ENCODE measurements around the gene MMS22L. TPM values are rescaled to one million over a fixed set of nuclear protein-coding genes. Genes with fewer than 3 reads are reported as not detected.

Gene MMS22L
- total RNA-seq, 5 donors from 2014 or later (not counting 1 experiment from before 2014, with no cell fraction given): 10.2 to 14.0 (median 12.2) TPM

- 96% methylated on average over 8 of the region's 8 CpGs for WGBS (ENCODE audit: insufficient coverage)
Measured at GRCh38 chr6:97111243-97111642, 171.8 kb downstream of the MMS22L start.

GRCh38 chr6:97110626-97111025 lies 172.4 kb downstream of the MMS22L start:
- ChIA-PET CTCF (no interaction called here), POLR2A (no interaction called here)
- Mint-ChIP-seq H3K36me3 (peaks cover 25% of the 10 kb centered on the region), H3K27me3 (no peaks in the 10 kb centered on the region), H3K27ac (no peak overlapping the region), H3K9me3 (no peaks in the 10 kb centered on the region), H3K4me3 (no peak overlapping the region), H3K4me1 (peaks cover 0 to 12% (median 8%) of the 10 kb centered on the region in 3 donors)
- H3K27ac ChIP-seq (ENCODE audit: low read length): no peak overlapping the region
- ATAC-seq (replicated peaks in 1 of 4) (no peak), DNase-seq (no peak)
- H3K27me3 ChIP-seq (replicated peaks in 1 of 2; ENCODE audit: control insufficient read depth in 2 of 2, extremely low read depth in 1 of 2, insufficient read depth in 2 of 2, low read length in 1 of 2): no peaks in the 10 kb centered on the region
- H3K9me3 ChIP-seq: no peaks in the 10 kb centered on the region
- H3K36me3 ChIP-seq (ENCODE audit: control insufficient read depth in 2 of 2, extremely low read depth in 1 of 2, insufficient read depth in 1 of 2, low read length in 1 of 2): peaks cover 0 to 2% of the 10 kb centered on the region in 2 donors
- H3K4me3 ChIP-seq (ENCODE audit: control insufficient read depth in 1 of 2, extremely low read depth in 1 of 2, low read length in 1 of 2): no peak overlapping the region
- no peaks in the 10 kb centered on the region for H3K4me1 ChIP-seq (ENCODE audit: control insufficient read depth in 1 of 2, extremely low read depth in 1 of 2, insufficient read depth in 2 of 2, low read length in 2 of 2)
- 27% methylated on average over 4 of the region's 6 CpGs for WGBS (ENCODE audit: insufficient coverage)

More at GRCh38 chr6:97111243-97111642, 171.8 kb downstream of the MMS22L start:
- Histone ChIP-seq H3K27me3 (replicated peaks in 1 of 2; ENCODE audit: control insufficient read depth in 2 of 2, extremely low read depth in 1 of 2, insufficient read depth in 2 of 2, low read length in 1 of 2) (no peaks in the 10 kb centered on the region), H3K36me3 (ENCODE audit: control insufficient read depth in 2 of 2, extremely low read depth in 1 of 2, insufficient read depth in 1 of 2, low read length in 1 of 2) (peaks cover 0 to 2% of the 10 kb centered on the region in 2 donors), H3K4me1 (ENCODE audit: control insufficient read depth in 1 of 2, extremely low read depth in 1 of 2, insufficient read depth in 2 of 2, low read length in 2 of 2) (no peaks in the 10 kb centered on the region), H3K4me3 (ENCODE audit: control insufficient read depth in 1 of 2, extremely low read depth in 1 of 2, low read length in 1 of 2) (no peak overlapping the region), H3K27ac (ENCODE audit: low read length) (no peak overlapping the region), H3K9me3 (no peaks in the 10 kb centered on the region)
- Mint-ChIP-seq H3K36me3 (peaks cover 25% of the 10 kb centered on the region), H3K4me1 (peaks cover 0 to 12% (median 8%) of the 10 kb centered on the region in 3 donors), H3K9me3 (no peaks in the 10 kb centered on the region), H3K27ac (no peak overlapping the region), H3K4me3 (no peak overlapping the region), H3K27me3 (no peaks in the 10 kb centered on the region)
- ATAC-seq (replicated peaks in 1 of 4): no peak
- POLR2A ChIA-PET: interaction anchor here in 1 of 2 donors (0.6 kb wide), 1 partner anchor 547 kb away, joined by 5 read pairs; no protein-coding TSS in a partner anchor
- CTCF ChIA-PET: no interaction called here
- DNase-seq: no peak

GRCh38 chr6:97110149-97110548 lies 172.9 kb downstream of the MMS22L start:
- no peaks in the 10 kb centered on the region for H3K4me1 ChIP-seq (ENCODE audit: control insufficient read depth in 1 of 2, extremely low read depth in 1 of 2, insufficient read depth in 2 of 2, low read length in 2 of 2)
- H3K36me3 Mint-ChIP-seq: peaks cover 26% of the 10 kb centered on the region
- no peak overlapping the region for H3K27ac Mint-ChIP-seq
- no peak overlapping the region for H3K4me3 ChIP-seq (ENCODE audit: control insufficient read depth in 1 of 2, extremely low read depth in 1 of 2, low read length in 1 of 2)
- ATAC-seq (replicated peaks in 1 of 4): no peak
- no peaks in the 10 kb centered on the region for H3K27me3 ChIP-seq (replicated peaks in 1 of 2; ENCODE audit: control insufficient read depth in 2 of 2, extremely low read depth in 1 of 2, insufficient read depth in 2 of 2, low read length in 1 of 2)
- no peak for DNase-seq
- 73% methylated on average over 3 of the region's 5 CpGs for WGBS (ENCODE audit: insufficient coverage)
- POLR2A ChIA-PET: no interaction called here
- H3K27me3 Mint-ChIP-seq: no peaks in the 10 kb centered on the region
- no peak overlapping the region for H3K27ac ChIP-seq (ENCODE audit: low read length)
- no peaks in the 10 kb centered on the region for H3K9me3 Mint-ChIP-seq
- H3K4me3 Mint-ChIP-seq: no peak overlapping the region
- H3K9me3 ChIP-seq: no peaks in the 10 kb centered on the region
- H3K36me3 ChIP-seq (ENCODE audit: control insufficient read depth in 2 of 2, extremely low read depth in 1 of 2, insufficient read depth in 1 of 2, low read length in 1 of 2): peaks cover 0 to 2% of the 10 kb centered on the region in 2 donors
- peaks cover 0 to 12% (median 8%) of the 10 kb centered on the region in 3 donors for H3K4me1 Mint-ChIP-seq
- CTCF ChIA-PET: no interaction called here

- no peak overlapping the region for H3K4me3 Mint-ChIP-seq
- ChIA-PET CTCF (no interaction called here), POLR2A (no interaction called here)
- DNase-seq: no peak
- no peaks in the 10 kb centered on the region for H3K27me3 Mint-ChIP-seq
- H3K4me1 Mint-ChIP-seq: peaks cover 0 to 12% (median 8%) of the 10 kb centered on the region in 3 donors
- Histone ChIP-seq H3K4me1 (ENCODE audit: control insufficient read depth in 1 of 2, extremely low read depth in 1 of 2, insufficient read depth in 2 of 2, low read length in 2 of 2) (no peaks in the 10 kb centered on the region), H3K4me3 (ENCODE audit: control insufficient read depth in 1 of 2, extremely low read depth in 1 of 2, low read length in 1 of 2) (no peak overlapping the region), H3K27ac (ENCODE audit: low read length) (no peak overlapping the region), H3K9me3 (no peaks in the 10 kb centered on the region), H3K36me3 (ENCODE audit: control insufficient read depth in 2 of 2, extremely low read depth in 1 of 2, insufficient read depth in 1 of 2, low read length in 1 of 2) (peaks cover 0 to 2% of the 10 kb centered on the region in 2 donors), H3K27me3 (replicated peaks in 1 of 2; ENCODE audit: control insufficient read depth in 2 of 2, extremely low read depth in 1 of 2, insufficient read depth in 2 of 2, low read length in 1 of 2) (no peaks in the 10 kb centered on the region)
- no peak for ATAC-seq (replicated peaks in 1 of 4)
- peaks cover 26% of the 10 kb centered on the region for H3K36me3 Mint-ChIP-seq
- no peak overlapping the region for H3K27ac Mint-ChIP-seq
- 87% methylated on average over 4 of the region's 4 CpGs for WGBS (ENCODE audit: insufficient coverage)
- no peaks in the 10 kb centered on the region for H3K9me3 Mint-ChIP-seq
Measured at GRCh38 chr6:97109444-97109843, 173.6 kb downstream of the MMS22L start.

- Histone ChIP-seq H3K27ac (ENCODE audit: low read length) (no peak overlapping the region), H3K9me3 (no peaks in the 10 kb centered on the region), H3K4me1 (ENCODE audit: control insufficient read depth in 1 of 2, extremely low read depth in 1 of 2, insufficient read depth in 2 of 2, low read length in 2 of 2) (no peaks in the 10 kb centered on the region), H3K4me3 (ENCODE audit: control insufficient read depth in 1 of 2, extremely low read depth in 1 of 2, low read length in 1 of 2) (no peak overlapping the region), H3K27me3 (replicated peaks in 1 of 2; ENCODE audit: control insufficient read depth in 2 of 2, extremely low read depth in 1 of 2, insufficient read depth in 2 of 2, low read length in 1 of 2) (no peaks in the 10 kb centered on the region), H3K36me3 (ENCODE audit: control insufficient read depth in 2 of 2, extremely low read depth in 1 of 2, insufficient read depth in 1 of 2, low read length in 1 of 2) (no peaks in the 10 kb centered on the region)
- POLR2A ChIA-PET: no interaction called here
- DNase-seq (no peak), ATAC-seq (replicated peaks in 1 of 4) (no peak)
- Mint-ChIP-seq H3K9me3 (no peaks in the 10 kb centered on the region), H3K27ac (no peak overlapping the region), H3K4me1 (peaks cover 0 to 5% (median 0%) of the 10 kb centered on the region in 3 donors), H3K36me3 (peaks cover 9% of the 10 kb centered on the region), H3K4me3 (no peak overlapping the region), H3K27me3 (no peaks in the 10 kb centered on the region)
- WGBS (ENCODE audit: insufficient coverage): no CpG with 5 or more reads among the region's 1 CpG
- CTCF ChIA-PET: no interaction called here
Measured at GRCh38 chr6:97102145-97102790, 180.7 kb downstream of the MMS22L start.

- no peak for ATAC-seq (replicated peaks in 1 of 4)
- WGBS (ENCODE audit: insufficient coverage): 75% methylated on average over 2 of the region's 3 CpGs
- CTCF ChIA-PET: interaction anchor here (0.6 to 0.7 kb wide), 2 partner anchors 187 to 310 kb away, joined by 5 to 7 read pairs; no protein-coding TSS in a partner anchor
Measured at GRCh38 chr6:97100696-97101095, 182.3 kb downstream of the MMS22L start.

More at GRCh38 chr6:97100696-97101095, 182.3 kb downstream of the MMS22L start:
- Histone ChIP-seq H3K36me3 (ENCODE audit: control insufficient read depth in 2 of 2, extremely low read depth in 1 of 2, insufficient read depth in 1 of 2, low read length in 1 of 2) (no peaks in the 10 kb centered on the region), H3K9me3 (no peaks in the 10 kb centered on the region), H3K27ac (ENCODE audit: low read length) (no peak overlapping the region), H3K27me3 (replicated peaks in 1 of 2; ENCODE audit: control insufficient read depth in 2 of 2, extremely low read depth in 1 of 2, insufficient read depth in 2 of 2, low read length in 1 of 2) (no peaks in the 10 kb centered on the region), H3K4me3 (ENCODE audit: control insufficient read depth in 1 of 2, extremely low read depth in 1 of 2, low read length in 1 of 2) (no peak overlapping the region), H3K4me1 (ENCODE audit: control insufficient read depth in 1 of 2, extremely low read depth in 1 of 2, insufficient read depth in 2 of 2, low read length in 2 of 2) (no peaks in the 10 kb centered on the region)
- Mint-ChIP-seq H3K4me1 (peaks cover 0 to 7% (median 0%) of the 10 kb centered on the region in 3 donors), H3K9me3 (no peaks in the 10 kb centered on the region), H3K36me3 (peaks cover 9% of the 10 kb centered on the region), H3K27me3 (no peaks in the 10 kb centered on the region), H3K4me3 (no peak overlapping the region), H3K27ac (no peak overlapping the region)
- DNase-seq: no peak
- POLR2A ChIA-PET: no interaction called here
